GM06990 (cell line): Measurements from ENCODE around the gene ENKUR.

Experiments
- DNase-seq: peaks from one replicate; pipeline ENCODE4 v3.0.0-alpha.2; 2011; ENCODE audit not compliant: insufficient read length; ENCODE audit errors: extremely low read depth
- H3K27me3 ChIP-seq: replicated peaks from 2 replicates; pipeline ENCODE4 v1.6.0; 2011; ENCODE audit warnings: low read length; ENCODE audit not compliant: control insufficient read depth, insufficient read depth
- H3K36me3 ChIP-seq: 2 replicates; pipeline ENCODE4 v1.5.1; 2011; ENCODE audit warnings: low read length; ENCODE audit not compliant: control insufficient read depth, insufficient read depth
- H3K4me3 ChIP-seq: replicated peaks from 2 replicates; pipeline ENCODE4 v1.5.1; 2011; ENCODE audit warnings: low read depth, mild to moderate bottlenecking, control low read depth, low read length
- TF ChIP-seq, protein P1 (sequence below): IDR thresholded peaks from 2 replicates; pipeline ENCODE4 v1.5.1; 2011; ENCODE audit warnings: low read length, control low read depth, mild to moderate bottlenecking, inconsistent platforms; ENCODE audit not compliant: insufficient read depth, poor library complexity, severe bottlenecking

The ENKUR gene

GRCh38 chr10:24965051-24965450 lies 50.9 kb downstream of the ENKUR start:
- TF ChIP-seq, protein P1, sequence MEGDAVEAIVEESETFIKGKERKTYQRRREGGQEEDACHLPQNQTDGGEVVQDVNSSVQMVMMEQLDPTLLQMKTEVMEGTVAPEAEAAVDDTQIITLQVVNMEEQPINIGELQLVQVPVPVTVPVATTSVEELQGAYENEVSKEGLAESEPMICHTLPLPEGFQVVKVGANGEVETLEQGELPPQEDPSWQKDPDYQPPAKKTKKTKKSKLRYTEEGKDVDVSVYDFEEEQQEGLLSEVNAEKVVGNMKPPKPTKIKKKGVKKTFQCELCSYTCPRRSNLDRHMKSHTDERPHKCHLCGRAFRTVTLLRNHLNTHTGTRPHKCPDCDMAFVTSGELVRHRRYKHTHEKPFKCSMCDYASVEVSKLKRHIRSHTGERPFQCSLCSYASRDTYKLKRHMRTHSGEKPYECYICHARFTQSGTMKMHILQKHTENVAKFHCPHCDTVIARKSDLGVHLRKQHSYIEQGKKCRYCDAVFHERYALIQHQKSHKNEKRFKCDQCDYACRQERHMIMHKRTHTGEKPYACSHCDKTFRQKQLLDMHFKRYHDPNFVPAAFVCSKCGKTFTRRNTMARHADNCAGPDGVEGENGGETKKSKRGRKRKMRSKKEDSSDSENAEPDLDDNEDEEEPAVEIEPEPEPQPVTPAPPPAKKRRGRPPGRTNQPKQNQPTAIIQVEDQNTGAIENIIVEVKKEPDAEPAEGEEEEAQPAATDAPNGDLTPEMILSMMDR: no peak
- Histone ChIP-seq H3K4me3 (no peak overlapping the region), H3K36me3 (no peaks in the 10 kb centered on the region), H3K27me3 (no peaks in the 10 kb centered on the region)
- DNase-seq: no peak

DNA sequence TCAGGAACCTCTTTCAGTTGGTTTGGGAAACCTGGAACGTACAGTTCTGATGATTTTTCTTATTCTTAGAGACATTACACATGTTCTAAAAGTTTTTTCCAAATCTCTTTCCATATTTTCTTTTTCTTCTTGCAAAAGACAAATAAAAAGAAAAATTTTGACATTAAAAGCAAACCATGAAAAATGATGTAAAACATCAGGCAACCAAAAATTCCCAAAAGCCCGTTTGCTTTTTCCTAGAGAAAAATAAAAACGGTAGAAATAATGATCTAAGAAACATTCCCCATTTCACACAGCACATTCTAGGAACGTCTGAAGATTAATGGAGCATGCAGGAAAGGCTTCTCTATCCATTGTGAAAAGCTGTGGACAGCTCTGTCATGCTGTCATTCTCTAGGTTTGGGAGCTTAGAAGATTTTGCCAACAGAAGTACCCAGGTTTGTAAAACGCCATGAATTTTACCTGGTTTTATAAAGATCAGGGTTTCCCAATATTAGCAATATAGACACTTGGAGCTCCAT lies 52.4 kb downstream of the ENKUR start:
- no peak overlapping the region for H3K4me3 ChIP-seq
- no peak for DNase-seq
- TF ChIP-seq, protein P1: no peak
- no peaks in the 10 kb centered on the region for H3K27me3 ChIP-seq
- H3K36me3 ChIP-seq: no peaks in the 10 kb centered on the region

DNA sequence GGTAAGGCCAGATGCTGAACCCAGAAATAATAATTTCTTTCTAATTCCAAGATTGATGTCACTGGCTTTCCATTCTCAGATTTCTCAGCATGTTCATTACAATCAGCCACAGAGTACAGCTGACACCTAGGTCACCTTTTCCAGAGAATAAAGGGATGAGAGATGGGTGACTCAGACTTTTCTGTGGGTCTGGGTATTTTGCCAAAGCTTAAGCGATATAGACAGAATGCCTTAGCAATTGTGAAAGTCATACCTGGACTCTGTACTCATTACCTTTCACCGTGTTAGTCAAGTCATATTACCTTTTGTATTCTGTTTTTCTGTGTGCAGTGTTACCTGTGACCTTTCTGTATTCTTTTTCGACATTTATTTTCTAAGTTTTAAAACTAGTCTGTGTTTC lies 53.0 kb downstream of the ENKUR start:
- Histone ChIP-seq H3K27me3 (no peaks in the 10 kb centered on the region), H3K4me3 (no peak overlapping the region), H3K36me3 (no peaks in the 10 kb centered on the region)
- TF ChIP-seq, protein P1: no peak
- no peak for DNase-seq

DNA sequence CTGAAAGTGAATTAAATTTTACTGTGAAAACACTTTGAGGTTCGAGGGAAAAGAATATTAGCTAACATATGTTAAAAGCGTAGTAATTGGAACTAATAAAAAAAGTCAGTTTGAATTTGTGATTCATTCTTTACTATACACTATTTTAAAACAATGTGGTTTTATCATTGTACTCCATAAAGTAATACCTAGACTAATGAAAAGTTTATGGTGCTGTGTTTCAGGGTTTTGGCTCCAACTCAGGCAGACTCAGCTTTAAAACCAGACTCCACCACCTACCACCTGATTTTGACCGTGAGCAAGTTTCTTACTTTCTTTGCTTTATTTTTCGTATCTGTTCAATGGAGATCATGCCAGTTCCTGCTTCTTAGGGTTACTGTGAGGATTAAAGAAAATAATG lies 54.4 kb downstream of the ENKUR start:
- TF ChIP-seq, protein P1: no peak
- H3K4me3 ChIP-seq: no peak overlapping the region
- DNase-seq: no peak
- no peaks in the 10 kb centered on the region for H3K36me3 ChIP-seq
- no peaks in the 10 kb centered on the region for H3K27me3 ChIP-seq

GRCh38 chr10:24959382-24959730 lies 56.6 kb downstream of the ENKUR start:
- Histone ChIP-seq H3K4me3 (no peak overlapping the region), H3K27me3 (no peaks in the 10 kb centered on the region), H3K36me3 (no peaks in the 10 kb centered on the region)
- no peak for DNase-seq
- TF ChIP-seq, protein P1: no peak

DNA sequence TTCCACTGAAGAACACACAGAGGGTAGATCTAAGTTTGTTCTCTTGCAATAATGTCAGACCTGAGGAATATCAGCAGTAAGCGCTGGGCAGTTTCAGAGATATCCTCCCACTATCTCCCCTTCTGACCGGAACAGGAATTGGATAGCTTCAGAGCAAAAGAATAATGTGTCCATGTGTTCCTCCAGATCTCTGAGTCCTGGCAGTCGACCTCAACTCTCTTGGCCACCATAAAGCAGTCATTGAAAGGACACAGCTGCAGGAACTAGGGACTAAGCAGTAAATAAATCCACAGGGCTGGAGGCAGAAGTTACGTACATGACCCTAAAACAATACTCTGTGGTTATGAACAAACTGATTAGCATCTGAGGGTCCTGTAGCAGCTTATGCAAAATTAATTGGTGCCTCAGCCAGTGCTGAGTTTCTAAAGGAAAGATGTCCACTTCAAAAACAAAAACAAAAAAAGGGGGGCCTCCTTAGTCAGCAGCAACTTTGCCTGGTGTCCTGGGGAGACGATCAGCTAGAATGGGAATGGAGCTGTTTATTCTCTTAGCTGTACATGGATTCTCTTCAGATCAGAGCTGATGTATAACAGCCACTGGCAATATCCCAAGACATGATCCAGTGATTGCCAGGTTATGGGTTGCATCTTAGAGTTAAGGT lies 57.1 kb downstream of the ENKUR start:
- H3K4me3 ChIP-seq: no peak overlapping the region
- no peak for DNase-seq
- TF ChIP-seq, protein P1: no peak
- H3K36me3 ChIP-seq: no peaks in the 10 kb centered on the region
- no peaks in the 10 kb centered on the region for H3K27me3 ChIP-seq
